K562 (cell line): ENCODE results near the gene S100A4.

ENCODE experiments used
- ARID2 ChIP-seq: fragments of 450-650 bp; IDR thresholded peaks from 2 replicates; pipeline ENCODE4 v1.6.1; 2017; ENCODE audit warnings: antibody characterized with exemption, mild to moderate bottlenecking
- CBX2 ChIP-seq: fragments of 200-600 bp; sonication (generic); IDR thresholded peaks from one replicate; pipeline ENCODE4 v1.6.1; 2012; ENCODE audit warnings: mild to moderate bottlenecking, low read length, inconsistent platforms; ENCODE audit not compliant: insufficient read depth, poor library complexity, severe bottlenecking
- GABPA ChIP-seq: fragments of 200-800 bp; sonication (Bioruptor generic); conservative IDR thresholded peaks from 2 replicates; pipeline ENCODE4 v1.6.1; 2016; ENCODE audit warnings: low read depth, missing genetic modification characterization, missing compliant biosample characterization
- HDAC6 ChIP-seq: IDR thresholded peaks from 2 replicates; pipeline ENCODE4 v1.6.1; 2012; ENCODE audit warnings: low read depth, mild to moderate bottlenecking, control low read depth, inconsistent platforms, low read length, moderate library complexity
- MEF2A ChIP-seq: IDR thresholded peaks from 2 replicates; pipeline ENCODE4 v1.6.1; 2011; ENCODE audit warnings: low read depth, mild to moderate bottlenecking, low read length, moderate library complexity; ENCODE audit not compliant: control insufficient read depth
- MEIS2 ChIP-seq: fragments of 450-650 bp; IDR thresholded peaks from 2 replicates; pipeline ENCODE4 v1.6.1; 2014; ENCODE audit warnings: mild to moderate bottlenecking; ENCODE audit not compliant: partially characterized antibody
- RAD21 ChIP-seq, 2 experiments: fragments of 250-450 bp in 1 of 2; fragments of 450-650 bp in 1 of 2; sonication (Bioruptor Pico) in 1 of 2; formaldehyde crosslinking in 1 of 2; IDR thresholded peaks in 1 of 2; conservative IDR thresholded peaks in 1 of 2; 2 replicates each; pipeline versions ENCODE4 v1.4.0 to v1.8.0; 2020 to 2022; ENCODE audit warnings: mild to moderate bottlenecking in 2 of 2, moderate library complexity in 1 of 2
- RBBP5 ChIP-seq: fragments of 200-600 bp; sonication (generic); IDR thresholded peaks from 2 replicates; pipeline ENCODE4 v1.6.1; 2012; ENCODE audit warnings: borderline replicate concordance, mild to moderate bottlenecking, low read length, control low read depth, inconsistent platforms; ENCODE audit not compliant: insufficient read depth, poor library complexity, severe bottlenecking
- SP2 ChIP-seq: IDR thresholded peaks from 2 replicates; pipeline ENCODE4 v1.6.1; 2011; ENCODE audit warnings: mild to moderate bottlenecking, low read depth, low read length, moderate library complexity; ENCODE audit not compliant: poor library complexity, severe bottlenecking; ENCODE audit errors: extremely low read depth
- TF ChIP-seq, protein P1 (sequence below): fragments of 450-650 bp; IDR thresholded peaks from 2 replicates; pipeline ENCODE4 v1.6.1; 2017; ENCODE audit warnings: mild to moderate bottlenecking, moderate library complexity
- TF ChIP-seq, protein P2 (sequence below), 2 experiments: fragments of 450-650 bp; IDR thresholded peaks; 2 replicates each; pipeline ENCODE4 v1.6.1; 2018; ENCODE audit warnings: mild to moderate bottlenecking in 2 of 2, low read depth in 1 of 2; ENCODE audit not compliant: partially characterized antibody in 2 of 2
- TF ChIP-seq, protein P3 (sequence below), 2 experiments: fragments of 200-800 bp in 1 of 2; sonication (Bioruptor generic) in 1 of 2; sonication (generic) in 1 of 2; formaldehyde crosslinking in 1 of 2; IDR thresholded peaks in 1 of 2; conservative IDR thresholded peaks in 1 of 2; 2 replicates each; pipeline versions ENCODE4 v1.5.0 to v1.6.1; 2016 to 2020; ENCODE audit warnings: missing compliant biosample characterization in 1 of 2, missing genetic modification characterization in 1 of 2, missing genetic modification reagents in 1 of 2

DNA sequence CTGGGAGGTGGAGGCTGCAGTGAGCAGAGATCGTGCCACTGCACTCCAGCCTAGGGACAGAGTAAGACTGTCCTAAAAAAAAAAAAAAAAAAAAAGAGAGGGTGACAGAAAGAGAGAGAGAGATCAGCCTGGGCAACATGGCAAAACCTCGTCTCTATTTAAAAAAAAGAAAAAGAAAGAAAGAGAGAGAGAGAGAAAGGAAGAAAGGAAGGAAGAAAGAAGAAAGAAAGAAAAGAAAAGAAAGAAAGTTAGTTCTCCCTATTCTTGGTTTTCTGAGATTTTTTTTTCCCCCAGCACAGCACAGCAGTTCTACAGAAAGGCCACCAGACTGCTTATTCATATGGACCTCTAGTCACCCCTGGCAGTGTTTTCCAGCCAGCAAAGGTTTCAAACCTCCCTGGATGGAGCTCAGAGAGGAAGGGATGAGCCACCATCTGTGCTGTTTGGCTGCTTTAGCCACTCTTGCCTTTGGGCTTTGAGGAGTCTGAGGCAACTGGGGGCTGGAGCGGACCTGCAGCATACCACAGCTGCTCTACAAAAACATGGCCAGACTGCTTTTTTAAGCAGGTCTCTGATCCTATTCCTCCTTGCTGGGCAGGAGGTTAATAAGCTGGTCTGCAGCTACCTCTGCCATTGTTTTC, 20.4 kb downstream of the S100A4 start:
- TF ChIP-seq MEIS2, result no peak
- no peak for TF ChIP-seq ARID2
- TF ChIP-seq CBX2, result no peak
- no peak for TF ChIP-seq HDAC6
- no peak for TF ChIP-seq MEF2A
- TF ChIP-seq RBBP5, result no peak
- TF ChIP-seq, protein P1, sequence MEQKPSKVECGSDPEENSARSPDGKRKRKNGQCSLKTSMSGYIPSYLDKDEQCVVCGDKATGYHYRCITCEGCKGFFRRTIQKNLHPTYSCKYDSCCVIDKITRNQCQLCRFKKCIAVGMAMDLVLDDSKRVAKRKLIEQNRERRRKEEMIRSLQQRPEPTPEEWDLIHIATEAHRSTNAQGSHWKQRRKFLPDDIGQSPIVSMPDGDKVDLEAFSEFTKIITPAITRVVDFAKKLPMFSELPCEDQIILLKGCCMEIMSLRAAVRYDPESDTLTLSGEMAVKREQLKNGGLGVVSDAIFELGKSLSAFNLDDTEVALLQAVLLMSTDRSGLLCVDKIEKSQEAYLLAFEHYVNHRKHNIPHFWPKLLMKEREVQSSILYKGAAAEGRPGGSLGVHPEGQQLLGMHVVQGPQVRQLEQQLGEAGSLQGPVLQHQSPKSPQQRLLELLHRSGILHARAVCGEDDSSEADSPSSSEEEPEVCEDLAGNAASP, result no peak
- no peak for TF ChIP-seq RAD21 (CRISPR knock-in tag; conservative IDR thresholded peaks at IDR 0.05 in 1 of 2, IDR thresholded peaks at IDR 0.05 in 1 of 2)
- TF ChIP-seq, protein P2, sequence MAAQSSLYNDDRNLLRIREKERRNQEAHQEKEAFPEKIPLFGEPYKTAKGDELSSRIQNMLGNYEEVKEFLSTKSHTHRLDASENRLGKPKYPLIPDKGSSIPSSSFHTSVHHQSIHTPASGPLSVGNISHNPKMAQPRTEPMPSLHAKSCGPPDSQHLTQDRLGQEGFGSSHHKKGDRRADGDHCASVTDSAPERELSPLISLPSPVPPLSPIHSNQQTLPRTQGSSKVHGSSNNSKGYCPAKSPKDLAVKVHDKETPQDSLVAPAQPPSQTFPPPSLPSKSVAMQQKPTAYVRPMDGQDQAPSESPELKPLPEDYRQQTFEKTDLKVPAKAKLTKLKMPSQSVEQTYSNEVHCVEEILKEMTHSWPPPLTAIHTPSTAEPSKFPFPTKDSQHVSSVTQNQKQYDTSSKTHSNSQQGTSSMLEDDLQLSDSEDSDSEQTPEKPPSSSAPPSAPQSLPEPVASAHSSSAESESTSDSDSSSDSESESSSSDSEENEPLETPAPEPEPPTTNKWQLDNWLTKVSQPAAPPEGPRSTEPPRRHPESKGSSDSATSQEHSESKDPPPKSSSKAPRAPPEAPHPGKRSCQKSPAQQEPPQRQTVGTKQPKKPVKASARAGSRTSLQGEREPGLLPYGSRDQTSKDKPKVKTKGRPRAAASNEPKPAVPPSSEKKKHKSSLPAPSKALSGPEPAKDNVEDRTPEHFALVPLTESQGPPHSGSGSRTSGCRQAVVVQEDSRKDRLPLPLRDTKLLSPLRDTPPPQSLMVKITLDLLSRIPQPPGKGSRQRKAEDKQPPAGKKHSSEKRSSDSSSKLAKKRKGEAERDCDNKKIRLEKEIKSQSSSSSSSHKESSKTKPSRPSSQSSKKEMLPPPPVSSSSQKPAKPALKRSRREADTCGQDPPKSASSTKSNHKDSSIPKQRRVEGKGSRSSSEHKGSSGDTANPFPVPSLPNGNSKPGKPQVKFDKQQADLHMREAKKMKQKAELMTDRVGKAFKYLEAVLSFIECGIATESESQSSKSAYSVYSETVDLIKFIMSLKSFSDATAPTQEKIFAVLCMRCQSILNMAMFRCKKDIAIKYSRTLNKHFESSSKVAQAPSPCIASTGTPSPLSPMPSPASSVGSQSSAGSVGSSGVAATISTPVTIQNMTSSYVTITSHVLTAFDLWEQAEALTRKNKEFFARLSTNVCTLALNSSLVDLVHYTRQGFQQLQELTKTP (IDR thresholded peaks at IDR 0.05; ENCODE audit: low read depth in 1 of 2, partially characterized antibody in 2 of 2), result no peak
- TF ChIP-seq GABPA, result no peak
- no peak for TF ChIP-seq SP2
- TF ChIP-seq, protein P3, sequence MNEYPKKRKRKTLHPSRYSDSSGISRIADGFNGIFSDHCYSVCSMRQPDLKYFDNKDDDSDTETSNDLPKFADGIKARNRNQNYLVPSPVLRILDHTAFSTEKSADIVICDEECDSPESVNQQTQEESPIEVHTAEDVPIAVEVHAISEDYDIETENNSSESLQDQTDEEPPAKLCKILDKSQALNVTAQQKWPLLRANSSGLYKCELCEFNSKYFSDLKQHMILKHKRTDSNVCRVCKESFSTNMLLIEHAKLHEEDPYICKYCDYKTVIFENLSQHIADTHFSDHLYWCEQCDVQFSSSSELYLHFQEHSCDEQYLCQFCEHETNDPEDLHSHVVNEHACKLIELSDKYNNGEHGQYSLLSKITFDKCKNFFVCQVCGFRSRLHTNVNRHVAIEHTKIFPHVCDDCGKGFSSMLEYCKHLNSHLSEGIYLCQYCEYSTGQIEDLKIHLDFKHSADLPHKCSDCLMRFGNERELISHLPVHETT (CRISPR knock-in tag; conservative IDR thresholded peaks at IDR 0.05 in 1 of 2, IDR thresholded peaks at IDR 0.05 in 1 of 2), result no peak
